ENCODE data around the gene MAGI1.

GRCh38 chr3:65844370-65844769 lies 194.3 kb downstream of the MAGI1 start:
- TF ChIP-seq EP300 (IDR thresholded peaks at IDR 0.05) (no peak), POLR2A (IDR thresholded peaks at IDR 0.05) (no peak)
- TF ChIP-seq, protein P1, sequence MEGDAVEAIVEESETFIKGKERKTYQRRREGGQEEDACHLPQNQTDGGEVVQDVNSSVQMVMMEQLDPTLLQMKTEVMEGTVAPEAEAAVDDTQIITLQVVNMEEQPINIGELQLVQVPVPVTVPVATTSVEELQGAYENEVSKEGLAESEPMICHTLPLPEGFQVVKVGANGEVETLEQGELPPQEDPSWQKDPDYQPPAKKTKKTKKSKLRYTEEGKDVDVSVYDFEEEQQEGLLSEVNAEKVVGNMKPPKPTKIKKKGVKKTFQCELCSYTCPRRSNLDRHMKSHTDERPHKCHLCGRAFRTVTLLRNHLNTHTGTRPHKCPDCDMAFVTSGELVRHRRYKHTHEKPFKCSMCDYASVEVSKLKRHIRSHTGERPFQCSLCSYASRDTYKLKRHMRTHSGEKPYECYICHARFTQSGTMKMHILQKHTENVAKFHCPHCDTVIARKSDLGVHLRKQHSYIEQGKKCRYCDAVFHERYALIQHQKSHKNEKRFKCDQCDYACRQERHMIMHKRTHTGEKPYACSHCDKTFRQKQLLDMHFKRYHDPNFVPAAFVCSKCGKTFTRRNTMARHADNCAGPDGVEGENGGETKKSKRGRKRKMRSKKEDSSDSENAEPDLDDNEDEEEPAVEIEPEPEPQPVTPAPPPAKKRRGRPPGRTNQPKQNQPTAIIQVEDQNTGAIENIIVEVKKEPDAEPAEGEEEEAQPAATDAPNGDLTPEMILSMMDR (IDR thresholded peaks at IDR 0.05), result no peak
